ENCODE results near the gene RND2.

DNA sequence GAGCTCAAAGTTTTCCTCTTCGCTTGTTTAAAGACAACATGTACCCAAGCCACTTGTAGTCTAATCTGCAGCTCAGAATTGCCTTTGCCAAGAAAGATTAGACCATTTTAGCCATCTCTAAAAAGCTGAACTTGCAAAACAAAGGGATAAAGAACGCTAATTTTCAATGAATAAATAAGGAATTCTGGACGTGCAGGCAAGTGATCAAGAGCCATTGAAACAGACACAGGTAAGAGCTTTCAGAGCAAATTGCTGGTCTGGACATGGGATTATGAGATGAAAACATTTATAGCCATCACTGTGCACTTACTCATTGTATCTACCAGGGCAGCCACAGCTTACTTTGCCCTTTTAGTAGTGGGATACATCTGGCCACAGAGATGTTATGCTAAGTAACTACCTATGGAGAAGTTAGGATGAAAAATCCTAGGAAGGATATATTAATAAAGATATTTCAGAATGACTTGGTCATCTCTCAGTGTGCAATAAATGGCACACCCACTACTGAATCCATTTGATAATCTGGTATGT is 44.4 kb downstream of the RND2 start:
- TF ChIP-seq, protein P1, sequence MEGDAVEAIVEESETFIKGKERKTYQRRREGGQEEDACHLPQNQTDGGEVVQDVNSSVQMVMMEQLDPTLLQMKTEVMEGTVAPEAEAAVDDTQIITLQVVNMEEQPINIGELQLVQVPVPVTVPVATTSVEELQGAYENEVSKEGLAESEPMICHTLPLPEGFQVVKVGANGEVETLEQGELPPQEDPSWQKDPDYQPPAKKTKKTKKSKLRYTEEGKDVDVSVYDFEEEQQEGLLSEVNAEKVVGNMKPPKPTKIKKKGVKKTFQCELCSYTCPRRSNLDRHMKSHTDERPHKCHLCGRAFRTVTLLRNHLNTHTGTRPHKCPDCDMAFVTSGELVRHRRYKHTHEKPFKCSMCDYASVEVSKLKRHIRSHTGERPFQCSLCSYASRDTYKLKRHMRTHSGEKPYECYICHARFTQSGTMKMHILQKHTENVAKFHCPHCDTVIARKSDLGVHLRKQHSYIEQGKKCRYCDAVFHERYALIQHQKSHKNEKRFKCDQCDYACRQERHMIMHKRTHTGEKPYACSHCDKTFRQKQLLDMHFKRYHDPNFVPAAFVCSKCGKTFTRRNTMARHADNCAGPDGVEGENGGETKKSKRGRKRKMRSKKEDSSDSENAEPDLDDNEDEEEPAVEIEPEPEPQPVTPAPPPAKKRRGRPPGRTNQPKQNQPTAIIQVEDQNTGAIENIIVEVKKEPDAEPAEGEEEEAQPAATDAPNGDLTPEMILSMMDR (conservative IDR thresholded peaks at IDR 0.05; ENCODE audit: low read depth, low read length) = no peak
- TF ChIP-seq, protein P2, sequence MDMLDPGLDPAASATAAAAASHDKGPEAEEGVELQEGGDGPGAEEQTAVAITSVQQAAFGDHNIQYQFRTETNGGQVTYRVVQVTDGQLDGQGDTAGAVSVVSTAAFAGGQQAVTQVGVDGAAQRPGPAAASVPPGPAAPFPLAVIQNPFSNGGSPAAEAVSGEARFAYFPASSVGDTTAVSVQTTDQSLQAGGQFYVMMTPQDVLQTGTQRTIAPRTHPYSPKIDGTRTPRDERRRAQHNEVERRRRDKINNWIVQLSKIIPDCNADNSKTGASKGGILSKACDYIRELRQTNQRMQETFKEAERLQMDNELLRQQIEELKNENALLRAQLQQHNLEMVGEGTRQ (IDR thresholded peaks at IDR 0.05; ENCODE audit: low read depth, low read length) = no peak
- TF ChIP-seq RAD21 (IDR thresholded peaks at IDR 0.05; ENCODE audit: low read length) (no peak), POLR2A (IDR thresholded peaks at IDR 0.05; ENCODE audit: low read depth, low read length) (no peak), CEBPB (IDR thresholded peaks at IDR 0.05; ENCODE audit: low read depth, low read length) (no peak), BHLHE40 (IDR thresholded peaks at IDR 0.05; ENCODE audit: low read depth, low read length) (no peak), RFX5 (IDR thresholded peaks at IDR 0.05; ENCODE audit: low read depth, low read length) (no peak), FOS (IDR thresholded peaks at IDR 0.05; ENCODE audit: low read depth, low read length) (no peak), MAFK (IDR thresholded peaks at IDR 0.05; ENCODE audit: low read depth, low read length) (no peak), NFE2L2 (IDR thresholded peaks at IDR 0.05; ENCODE audit: low read depth, low read length) (no peak), MAZ (IDR thresholded peaks at IDR 0.05; ENCODE audit: borderline replicate concordance, low read depth, low read length) (no peak), SMC3 (IDR thresholded peaks at IDR 0.05; ENCODE audit: low read depth, low read length) (no peak)
- TF ChIP-seq, protein P3, sequence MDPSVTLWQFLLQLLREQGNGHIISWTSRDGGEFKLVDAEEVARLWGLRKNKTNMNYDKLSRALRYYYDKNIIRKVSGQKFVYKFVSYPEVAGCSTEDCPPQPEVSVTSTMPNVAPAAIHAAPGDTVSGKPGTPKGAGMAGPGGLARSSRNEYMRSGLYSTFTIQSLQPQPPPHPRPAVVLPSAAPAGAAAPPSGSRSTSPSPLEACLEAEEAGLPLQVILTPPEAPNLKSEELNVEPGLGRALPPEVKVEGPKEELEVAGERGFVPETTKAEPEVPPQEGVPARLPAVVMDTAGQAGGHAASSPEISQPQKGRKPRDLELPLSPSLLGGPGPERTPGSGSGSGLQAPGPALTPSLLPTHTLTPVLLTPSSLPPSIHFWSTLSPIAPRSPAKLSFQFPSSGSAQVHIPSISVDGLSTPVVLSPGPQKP (IDR thresholded peaks at IDR 0.05; ENCODE audit: borderline replicate concordance, low read depth, low read length) = no peak

Measured in IMR-90 (cell line).